ENCODE results near the gene ANKUB1. TPM values are rescaled to one million over a fixed set of nuclear protein-coding genes. Genes with fewer than 3 reads are reported as not detected.
A peak's percentile ranks its signal among the peaks of the same experiment; 100 is the strongest.

ANKUB1 gene
- polyA plus RNA-seq, 3 donors, result 0.33 TPM; not detected in 2

GRCh38 chr3:149765762-149766334, 26.5 kb downstream of the ANKUB1 start:
- no peak for DNase-seq

- no peak for DNase-seq
Measured at GRCh38 chr3:149764302-149764701, 28.1 kb downstream of the ANKUB1 start.

- no peak for DNase-seq
Measured at GRCh38 chr3:149763565-149764195, 28.7 kb downstream of the ANKUB1 start.

- DNase-seq, result no peak
Measured at GRCh38 chr3:149753717-149754116, 38.6 kb downstream of the ANKUB1 start.

GRCh38 chr3:149752788-149753136, 39.6 kb downstream of the ANKUB1 start:
- no peak for DNase-seq

- DNase-seq, result peak; percentile 81
Measured at GRCh38 chr3:149752051-149752787, 40.1 kb downstream of the ANKUB1 start, which contains the start of gene COMMD2. Gene COMMD2, minus strand, starts transcription at chr3:149752489. Its CDS starts 45 bp downstream, at chr3:149752444.

GRCh38 chr3:149751551-149751950, 40.8 kb downstream of the ANKUB1 start:
- DNase-seq, result no peak

GRCh38 chr3:149744606-149745005, 47.7 kb downstream of the ANKUB1 start:
- DNase-seq, result no peak

- no peak for DNase-seq
Measured at GRCh38 chr3:149744151-149744550, 48.2 kb downstream of the ANKUB1 start.

- no peak for DNase-seq
Measured at GRCh38 chr3:149739396-149739795, 53.0 kb downstream of the ANKUB1 start.

GRCh38 chr3:149738876-149739275, 53.5 kb downstream of the ANKUB1 start:
- DNase-seq, result no peak

- DNase-seq, result no peak
Measured at GRCh38 chr3:149736953-149737205, 55.5 kb downstream of the ANKUB1 start.

GRCh38 chr3:149736175-149736952, 56.0 kb downstream of the ANKUB1 start:
- DNase-seq, result no peak

- DNase-seq, result no peak
Measured at GRCh38 chr3:149732234-149732633, 60.1 kb downstream of the ANKUB1 start.

- no peak for DNase-seq
Measured at GRCh38 chr3:149727656-149728055, 64.7 kb downstream of the ANKUB1 start.

GRCh38 chr3:149726716-149727407, 65.5 kb downstream of the ANKUB1 start:
- DNase-seq, result no peak

GRCh38 chr3:149723781-149724180, 68.6 kb downstream of the ANKUB1 start:
- DNase-seq, result no peak

GRCh38 chr3:149720918-149721317, 71.4 kb downstream of the ANKUB1 start:
- no peak for DNase-seq

GRCh38 chr3:149717391-149718056, 74.8 kb downstream of the ANKUB1 start:
- peak; percentile 50 for DNase-seq

GRCh38 chr3:149716984-149717383, 75.4 kb downstream of the ANKUB1 start:
- no peak for DNase-seq

GRCh38 chr3:149715247-149715646, 77.1 kb downstream of the ANKUB1 start:
- DNase-seq, result no peak
